T1000 (cell line): Measurements from ENCODE around the gene DDX54.

ENCODE experiments used
- DNase-seq: peaks from one replicate; lab custom pipeline; 2025; ENCODE audit warnings: mixed read lengths; lab: John Stamatoyannopoulos, UW

Gene DDX54

DNA sequence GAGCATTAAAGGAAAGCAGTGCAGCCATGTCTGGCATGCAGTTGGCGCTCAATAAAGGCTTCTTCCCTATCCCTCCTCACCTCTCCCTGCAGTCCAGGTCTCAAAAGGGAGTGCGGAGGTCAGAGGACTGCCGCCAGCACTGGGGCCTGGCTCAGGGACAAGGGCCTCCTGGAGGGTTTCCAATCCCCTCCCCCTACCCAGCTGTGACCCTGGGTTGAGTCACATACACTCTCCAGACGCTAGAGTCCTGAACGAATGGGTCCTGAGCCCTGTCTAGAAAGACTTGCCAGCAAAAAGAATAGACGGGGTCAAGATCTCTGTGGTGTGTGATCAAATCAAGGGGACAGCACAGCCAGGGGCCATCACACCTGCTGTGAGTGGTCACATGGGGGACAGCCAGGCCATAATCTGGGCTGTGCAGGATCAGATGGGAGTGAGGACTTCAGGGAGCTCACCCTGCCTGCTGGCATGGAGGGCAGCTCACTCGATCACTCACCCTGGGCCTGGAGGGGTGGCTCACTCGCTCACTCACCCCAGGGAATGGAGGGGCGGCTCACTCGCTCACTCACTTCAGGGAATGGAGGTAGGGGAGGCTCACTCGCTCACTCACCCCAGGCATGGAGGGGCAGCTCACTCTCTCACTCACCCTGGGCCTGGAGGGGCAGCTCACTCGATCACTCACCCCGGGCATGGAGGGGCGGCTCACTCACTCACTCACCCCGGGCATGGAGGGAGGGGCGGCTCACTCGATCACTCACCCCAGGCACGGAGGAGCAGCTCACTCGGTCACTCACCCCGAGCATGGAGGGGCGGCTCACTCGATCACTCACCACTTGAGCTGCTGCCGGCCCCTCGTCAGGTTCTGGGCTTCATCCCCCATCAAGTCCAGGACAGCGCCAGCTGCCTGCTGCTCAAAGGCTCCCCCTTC lies 22.9 kb downstream of the DDX54 start:
- no peak for DNase-seq

DNA sequence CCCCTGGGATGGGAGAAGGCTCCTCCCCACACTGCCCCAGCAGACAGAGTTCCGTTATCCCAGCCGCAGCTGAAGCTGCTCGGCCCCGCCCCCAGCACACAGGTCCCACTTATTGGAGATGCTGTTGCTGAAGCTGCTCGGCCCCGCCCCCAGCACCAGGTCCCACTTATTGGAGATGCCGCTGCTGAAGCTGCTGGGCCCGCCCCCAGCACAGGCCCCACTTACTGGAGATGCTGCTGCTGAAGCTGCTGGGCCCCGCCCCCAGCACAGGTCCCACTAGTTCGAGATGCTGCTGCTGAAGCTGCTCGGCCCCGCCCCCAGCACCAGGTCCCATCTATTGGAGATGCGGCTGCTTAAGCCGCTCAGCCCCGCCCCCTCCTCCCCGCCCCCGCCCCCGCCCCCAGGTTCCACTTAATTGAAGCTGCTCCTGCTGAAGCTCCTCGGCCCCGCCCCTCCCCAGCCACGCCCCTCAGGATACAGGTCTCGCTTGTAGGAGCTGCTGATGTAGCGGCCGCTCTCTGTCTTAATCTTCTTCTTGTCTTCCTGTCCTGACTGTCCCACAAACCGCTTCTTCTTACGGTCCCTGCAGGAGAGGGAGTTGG lies 23.8 kb downstream of the DDX54 start:
- no peak for DNase-seq

DNA sequence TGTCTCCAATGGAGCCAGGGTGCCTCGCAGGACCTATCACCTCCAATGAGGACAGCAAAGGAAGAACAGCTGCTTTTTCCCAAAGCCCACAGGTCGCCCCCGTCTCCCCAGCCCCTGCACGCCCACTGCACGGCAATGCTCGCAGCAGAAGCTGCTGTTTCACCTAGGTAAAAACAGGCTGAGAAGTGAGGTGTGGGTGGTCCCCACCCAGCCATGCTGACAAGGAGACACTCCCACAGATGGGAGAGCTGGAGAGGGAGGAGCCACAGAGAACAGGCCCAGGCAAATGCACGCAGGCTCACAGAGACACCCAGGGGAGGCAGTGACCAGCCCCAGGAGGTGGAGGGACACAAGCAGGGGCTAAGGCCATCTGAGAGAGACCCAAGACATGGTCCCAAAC lies 25.3 kb downstream of the DDX54 start:
- no peak for DNase-seq

DNA sequence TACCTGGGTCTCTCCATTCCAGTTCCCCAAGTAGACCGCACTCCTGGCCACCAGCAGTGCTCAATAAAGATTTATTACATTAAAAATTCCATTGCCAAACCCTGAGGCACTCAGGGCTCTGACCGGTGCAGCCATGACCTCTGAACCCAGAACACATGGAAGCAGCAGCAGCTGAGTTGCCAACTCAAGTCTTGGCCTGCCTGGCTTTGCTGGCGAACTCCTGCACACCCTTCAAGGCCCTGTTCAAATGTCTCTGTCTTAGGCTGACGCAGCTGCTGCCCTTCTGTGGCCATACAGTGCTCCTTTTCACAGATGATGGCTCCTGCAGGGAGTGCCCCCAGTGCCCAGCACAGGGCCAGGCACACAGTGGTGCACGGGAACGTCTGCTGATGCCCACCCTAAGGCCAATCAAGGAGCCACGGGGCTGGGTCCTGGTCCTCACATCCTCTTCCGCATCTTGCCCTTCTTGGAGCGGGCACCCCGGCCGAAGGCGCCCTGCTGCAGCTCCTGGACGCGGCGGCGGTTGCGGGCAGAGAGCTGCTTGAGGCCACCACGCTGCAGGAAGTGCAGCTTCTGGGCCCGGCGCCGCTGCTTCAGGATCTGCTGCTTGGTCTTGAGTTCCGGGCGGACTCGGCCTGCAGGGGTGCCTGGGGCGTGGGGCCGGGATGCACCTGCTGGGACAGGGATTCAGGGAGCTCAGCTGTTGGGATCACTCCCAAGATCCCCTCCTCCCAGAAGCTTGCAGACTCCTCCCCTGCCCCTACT lies 26.7 kb downstream of the DDX54 start:
- DNase-seq: no peak

DNA sequence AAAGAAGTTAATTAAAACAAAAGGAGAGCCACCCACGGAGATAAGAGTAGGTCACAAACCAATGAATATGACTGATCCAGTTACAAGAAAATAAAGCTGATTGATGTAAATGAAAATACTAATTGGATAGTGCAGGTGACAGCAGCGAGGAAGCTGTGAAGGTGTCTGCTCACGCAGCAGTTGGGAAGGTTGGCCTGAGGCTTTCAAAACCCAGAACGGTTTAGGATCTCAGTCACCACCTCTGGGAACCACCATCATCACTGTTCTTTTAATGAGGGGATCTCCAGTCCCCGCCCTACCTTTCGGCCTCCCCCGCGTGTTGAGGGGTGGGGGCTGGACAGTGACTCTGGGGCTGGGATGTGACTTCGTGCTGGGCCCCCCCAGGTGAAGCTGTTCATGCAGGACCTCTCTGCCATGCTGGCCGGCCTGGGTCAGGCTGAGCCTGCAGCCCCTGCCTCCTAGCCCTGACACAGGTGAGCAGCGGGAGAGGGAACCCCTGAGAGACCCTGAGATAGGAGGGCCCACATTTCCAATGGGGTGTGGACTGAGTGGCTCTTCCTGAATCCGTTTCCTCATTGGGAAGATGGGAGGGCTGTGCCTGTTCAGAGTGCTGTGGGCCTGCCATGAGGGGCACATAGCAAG lies 27.9 kb downstream of the DDX54 start:
- DNase-seq: no peak

DNA sequence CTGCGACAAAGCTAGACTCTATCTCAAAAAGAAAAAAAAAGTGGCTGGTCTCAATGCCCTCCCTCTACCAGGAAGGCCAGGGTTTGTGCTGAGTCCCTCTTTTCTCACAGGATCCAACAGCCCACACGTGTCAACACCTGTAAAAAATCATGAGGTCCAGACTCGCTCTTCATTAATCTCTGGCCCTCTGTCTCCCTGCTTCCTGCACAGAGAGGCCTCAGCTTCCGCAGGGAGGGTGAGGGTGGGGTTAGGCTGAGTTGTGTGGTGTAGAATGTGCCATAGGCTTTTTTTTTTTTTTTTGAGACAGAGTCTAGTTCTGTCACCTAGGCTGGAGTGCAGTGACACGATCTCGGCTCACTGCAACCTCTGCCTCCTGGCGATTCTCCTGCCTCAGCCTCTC lies 29.6 kb downstream of the DDX54 start:
- no peak for DNase-seq

DNA sequence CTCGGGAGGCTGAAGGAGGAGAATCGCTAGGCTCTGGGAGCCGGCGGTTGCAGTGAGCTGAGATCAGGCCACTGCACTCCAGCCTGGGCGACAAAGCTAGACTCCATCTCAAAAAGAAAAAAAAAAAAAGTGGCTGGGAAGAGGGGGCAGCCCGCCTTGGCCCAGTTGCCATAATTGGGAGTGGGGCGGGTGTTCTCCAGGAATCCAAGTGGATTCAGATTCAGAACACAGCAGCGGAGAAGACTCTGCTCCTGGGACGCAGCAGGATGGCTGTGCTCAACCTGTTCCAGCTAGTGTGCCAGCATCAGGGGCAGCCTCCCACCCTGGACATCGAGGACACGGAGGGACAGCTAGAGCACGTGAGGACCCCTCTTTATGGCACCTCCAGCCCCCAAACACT lies 30.2 kb downstream of the DDX54 start:
- no peak for DNase-seq

DNA sequence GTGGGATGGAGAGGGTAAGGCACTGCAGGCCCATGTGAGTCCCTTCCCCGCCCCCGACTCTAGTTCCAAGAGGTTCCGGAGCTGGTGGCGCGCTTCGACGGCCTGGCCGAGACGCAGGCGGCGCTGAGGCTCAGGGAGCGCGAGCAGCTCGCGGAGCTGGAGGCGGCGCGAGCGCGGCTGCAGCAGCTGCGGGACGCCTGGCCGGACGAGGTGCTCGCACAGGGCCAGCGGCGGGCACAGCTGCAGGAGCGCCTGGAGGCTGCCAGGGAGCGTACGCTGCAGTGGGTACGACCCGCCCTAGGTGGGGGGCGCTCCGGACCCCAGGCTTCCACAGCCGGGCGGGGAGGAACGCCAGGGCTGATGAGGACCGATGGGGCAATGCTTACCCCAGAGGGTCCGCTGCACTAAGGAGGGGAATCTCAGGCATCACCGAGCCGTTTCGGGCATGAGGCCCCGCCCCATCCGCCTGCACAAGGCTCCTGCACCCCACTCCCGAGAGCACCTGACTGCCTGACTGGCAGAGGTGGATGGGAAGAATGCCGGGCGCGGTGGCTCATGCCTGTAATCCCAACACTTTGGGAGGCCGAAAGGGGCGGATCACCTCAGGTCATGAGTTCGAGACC lies 30.8 kb downstream of the DDX54 start:
- DNase-seq: no peak

DNA sequence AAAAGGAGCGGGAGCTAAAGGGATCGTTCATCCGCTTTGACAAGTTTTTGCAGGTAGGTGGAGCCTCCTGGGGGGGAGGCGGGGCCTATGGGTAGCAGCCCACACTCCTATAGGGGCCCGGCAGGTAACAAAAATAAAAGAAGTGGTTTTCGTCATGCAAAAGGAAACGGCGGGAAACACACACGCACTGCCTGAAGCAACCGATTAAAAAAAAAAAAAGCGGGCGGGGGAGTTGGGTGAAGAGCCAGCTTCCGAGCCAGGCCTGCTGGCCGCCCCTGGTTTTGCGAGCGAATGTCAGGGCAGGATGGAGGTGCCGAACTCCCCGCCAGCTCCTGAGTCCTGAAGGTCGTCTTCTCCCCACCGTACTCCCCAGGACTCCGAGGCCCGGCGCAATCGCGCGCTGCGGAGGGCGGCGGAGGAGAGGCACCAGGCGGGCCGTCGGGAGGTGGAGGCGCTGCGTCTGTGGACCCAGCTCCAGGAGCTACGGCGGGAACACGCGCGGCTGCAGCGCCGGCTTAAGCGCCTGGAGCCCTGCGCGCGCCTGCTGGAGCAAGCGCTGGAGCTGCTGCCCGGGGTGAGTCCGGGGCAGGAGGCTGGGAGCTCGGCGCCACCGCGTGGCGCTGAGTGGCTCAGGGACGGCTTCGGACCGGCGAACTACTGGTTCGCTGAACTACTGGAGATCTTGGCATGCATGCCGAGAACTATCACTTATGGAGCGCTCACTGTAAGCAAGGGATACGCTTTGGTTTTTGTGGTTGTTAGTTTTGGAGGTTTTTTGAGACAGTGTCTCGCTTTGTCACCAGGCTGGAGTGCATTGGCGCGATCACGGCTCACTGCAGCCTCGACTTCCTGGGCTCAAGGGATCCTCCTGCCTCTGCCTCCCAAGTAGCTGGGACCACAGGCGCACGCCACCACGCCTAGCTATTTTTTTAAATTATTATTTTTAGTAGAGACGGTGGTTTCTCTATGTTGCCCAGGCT lies 32.2 kb downstream of the DDX54 start:
- DNase-seq: peak; percentile 27

DNA sequence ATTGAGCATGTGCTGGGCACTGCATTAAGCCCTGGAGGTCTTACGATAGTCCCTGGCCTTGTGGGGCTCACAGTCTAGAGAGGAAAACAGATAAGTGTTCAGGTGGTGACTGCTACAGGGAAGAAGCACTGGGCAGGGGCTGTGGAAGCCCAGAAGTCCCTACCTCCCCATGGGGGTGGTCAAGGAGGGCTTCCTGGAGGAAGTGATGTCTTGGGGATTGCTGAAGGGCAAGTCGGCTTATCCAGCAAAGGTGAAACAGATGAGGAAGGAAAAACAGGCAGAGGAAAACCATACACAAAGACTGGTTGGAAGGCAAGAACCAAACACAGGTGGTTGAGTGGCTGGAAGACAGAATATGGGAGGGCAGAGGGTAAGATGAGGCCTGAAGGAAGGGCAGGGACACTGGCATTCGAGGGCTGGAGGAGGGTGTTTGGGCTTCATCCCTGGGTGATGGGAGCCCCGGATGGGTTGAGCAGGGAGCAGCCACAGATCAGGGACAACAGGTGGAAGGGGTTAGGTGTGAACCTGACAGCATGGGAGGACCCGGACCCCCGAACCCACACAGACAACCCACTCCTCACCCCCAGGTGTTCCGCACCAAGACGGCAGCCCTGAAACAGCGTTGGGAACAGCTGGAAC lies 33.0 kb downstream of the DDX54 start:
- DNase-seq: no peak

DNA sequence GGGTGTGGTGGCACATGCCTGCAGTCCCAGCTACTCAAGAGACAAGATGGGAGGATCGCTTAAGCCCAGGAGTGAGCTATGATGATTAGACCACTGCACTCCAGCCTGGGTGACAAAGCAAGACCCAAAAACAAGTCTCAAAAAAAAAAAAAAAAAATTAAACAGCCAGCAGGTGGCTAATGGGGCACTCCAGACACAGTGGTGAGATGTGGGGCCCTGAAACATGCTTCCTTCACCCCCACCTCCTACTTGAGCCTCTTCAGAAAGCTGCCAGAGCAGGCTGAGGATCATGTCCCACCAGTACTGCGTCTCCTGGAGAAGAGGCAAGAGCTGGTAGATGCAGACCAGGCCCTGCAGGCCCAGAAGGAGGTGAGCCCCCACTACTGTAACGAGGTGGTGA lies 33.6 kb downstream of the DDX54 start:
- no peak for DNase-seq

DNA sequence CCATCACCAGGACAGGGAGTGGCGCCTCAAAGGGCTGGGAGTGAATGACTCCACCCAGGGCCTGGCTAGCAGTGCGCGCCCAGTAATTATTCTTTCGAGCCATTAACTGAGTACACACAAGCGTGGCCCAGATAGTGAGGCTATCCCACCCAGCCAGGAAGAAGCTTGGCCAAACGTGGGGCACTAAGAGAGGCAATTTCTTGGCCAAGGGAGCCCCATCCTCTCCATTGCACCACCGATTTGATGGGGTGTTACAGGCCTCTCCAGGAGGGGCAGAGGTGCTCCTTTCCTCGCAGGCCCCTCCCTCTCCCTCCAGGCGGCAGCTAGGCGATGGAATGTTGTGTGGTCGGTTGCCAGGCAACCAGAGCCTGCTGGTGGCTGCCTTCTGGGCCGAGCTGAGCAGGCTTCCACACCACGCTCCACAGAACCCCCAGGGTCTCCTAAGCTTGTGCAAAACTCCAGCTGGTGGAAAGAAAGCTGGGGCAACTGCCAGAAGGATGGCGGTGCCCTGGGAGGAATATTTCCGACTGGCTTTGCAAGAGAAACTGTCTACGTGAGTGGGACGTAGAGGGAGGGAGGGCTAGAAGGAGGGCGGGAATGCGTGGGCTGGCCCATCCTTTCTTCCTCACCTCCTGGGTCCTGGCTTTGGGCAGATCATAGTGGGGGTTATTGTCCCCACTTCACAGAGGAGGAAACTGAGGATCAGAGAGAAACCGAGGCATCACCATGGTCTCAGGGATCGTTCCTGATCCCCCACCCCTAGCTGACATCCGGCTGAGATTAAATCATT lies 35.7 kb downstream of the DDX54 start, which contains the start of gene CFAP73:
Gene CFAP73 (plus strand): TSS at position 364 of the 790 bp plus-strand sequence. CDS start 134 bp downstream, at position 498.
- DNase-seq: peak; percentile 77

DNA sequence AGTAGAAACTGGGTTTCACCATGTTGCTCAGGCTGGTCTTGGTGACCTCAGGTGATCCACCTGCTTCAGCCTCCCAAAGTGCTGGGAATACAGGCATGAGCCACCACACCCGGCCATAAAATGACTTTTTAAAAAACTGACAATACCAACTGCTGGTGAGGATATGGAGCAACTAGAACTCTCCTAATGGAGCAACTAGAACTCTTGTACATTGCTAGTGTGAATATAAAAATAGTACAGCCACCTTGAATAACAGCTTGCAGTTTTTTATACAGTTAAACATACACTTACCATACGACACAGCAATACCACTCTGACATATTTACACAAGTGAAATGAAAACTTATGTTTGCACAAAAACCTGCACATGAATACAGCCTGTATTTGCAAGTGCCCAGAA lies 38.3 kb downstream of the DDX54 start:
- DNase-seq: no peak

DNA sequence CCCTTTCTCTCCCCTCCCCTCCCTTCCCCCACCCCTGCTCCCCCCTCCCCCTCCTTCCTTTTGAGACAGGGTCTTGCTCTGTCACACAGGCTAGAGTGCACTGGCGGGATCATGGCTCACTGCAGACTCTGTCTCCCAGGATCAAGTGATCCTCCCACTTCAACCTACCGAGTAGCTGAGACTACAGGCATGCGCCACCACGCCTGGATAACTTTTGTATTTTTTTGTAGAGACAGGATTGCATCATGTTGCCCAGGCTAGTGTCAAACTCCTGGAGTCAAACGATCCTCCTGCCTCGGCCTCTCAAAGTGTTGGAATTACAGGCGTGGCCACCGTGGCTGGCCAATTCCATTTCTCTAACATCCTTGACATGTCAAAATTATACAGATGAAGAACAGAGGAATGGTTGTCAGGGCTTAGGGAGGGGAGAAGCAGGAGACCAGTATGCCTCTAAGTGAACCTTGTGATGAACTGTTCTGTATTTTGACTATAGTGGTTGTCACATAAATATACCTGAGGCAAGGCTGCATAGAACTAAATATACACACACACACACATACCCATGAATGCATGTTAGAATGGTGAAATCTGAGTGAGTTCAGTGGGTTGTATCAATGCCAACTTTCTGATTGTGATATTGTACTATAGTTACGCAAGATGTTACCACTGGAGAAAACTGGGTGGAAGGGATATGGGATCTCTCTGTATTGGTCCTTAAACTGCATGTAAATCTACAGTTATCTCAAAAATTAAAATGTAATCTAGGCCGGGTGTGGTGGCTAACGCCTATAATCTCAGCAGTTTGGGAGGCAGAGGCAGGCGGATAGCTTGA lies 39.3 kb downstream of the DDX54 start:
- DNase-seq: no peak

DNA sequence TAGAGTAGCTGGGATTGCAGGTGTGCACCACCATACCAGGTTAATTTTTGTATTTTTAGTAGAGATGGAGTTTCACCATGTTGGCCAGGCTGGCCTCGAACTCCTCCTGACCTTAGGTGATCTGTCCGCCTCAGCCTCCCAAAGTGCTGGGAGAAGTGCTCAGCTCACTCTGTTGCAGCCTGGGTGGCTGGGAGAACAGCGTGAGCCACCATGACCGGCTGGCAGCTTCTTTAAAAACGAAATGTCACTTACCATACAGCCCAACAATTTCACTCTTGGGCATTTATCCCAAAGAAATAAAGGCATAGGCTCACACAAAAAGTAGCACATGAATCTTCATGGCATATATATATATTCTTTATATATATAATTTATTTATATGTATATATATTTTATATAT lies 40.5 kb downstream of the DDX54 start:
- no peak for DNase-seq

DNA sequence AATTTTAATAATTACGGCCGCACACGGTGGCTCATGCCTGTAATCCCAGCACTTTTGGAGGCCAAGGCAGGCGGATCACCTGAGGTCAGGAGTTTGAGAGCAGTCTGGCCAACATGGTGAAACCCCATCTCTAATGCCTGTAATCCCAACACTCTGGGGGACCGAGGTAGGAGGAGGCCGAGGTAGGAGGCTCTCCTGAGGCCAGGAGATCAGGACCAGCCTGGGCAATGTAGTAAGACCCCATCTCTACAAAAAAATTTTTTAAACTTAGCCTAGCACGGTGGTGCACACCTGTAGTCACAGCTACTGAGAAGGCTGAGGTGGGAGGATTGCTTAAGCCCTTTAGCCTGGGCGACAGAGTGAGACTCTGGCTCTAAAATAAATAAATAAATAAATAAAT lies 41.3 kb downstream of the DDX54 start:
- DNase-seq: no peak

DNA sequence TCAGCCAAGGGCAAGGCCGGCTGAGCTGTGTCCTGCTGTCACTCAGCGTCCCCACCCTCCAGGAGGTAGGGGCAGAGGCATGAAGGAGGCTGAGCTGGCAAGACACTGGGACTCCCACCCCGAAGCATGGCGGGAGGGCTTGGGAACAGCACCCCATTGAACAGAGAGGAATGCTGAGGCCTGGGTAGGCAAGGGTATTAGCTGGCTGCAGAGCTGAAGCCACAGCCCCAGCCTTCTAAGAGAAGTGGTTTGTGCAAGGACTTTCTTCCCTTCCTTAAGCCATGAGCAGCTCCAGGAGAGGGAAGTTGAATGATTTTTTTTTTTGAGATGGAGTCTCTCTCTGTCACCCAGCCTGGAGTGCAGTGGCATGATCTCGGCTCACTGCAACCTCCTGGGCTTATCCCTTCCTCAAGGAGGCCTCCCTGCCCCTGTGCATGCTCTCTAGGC lies 42.4 kb downstream of the DDX54 start:
- no peak for DNase-seq
